Measurements from ENCODE around the gene PSMB2.

Gene PSMB2

DNA sequence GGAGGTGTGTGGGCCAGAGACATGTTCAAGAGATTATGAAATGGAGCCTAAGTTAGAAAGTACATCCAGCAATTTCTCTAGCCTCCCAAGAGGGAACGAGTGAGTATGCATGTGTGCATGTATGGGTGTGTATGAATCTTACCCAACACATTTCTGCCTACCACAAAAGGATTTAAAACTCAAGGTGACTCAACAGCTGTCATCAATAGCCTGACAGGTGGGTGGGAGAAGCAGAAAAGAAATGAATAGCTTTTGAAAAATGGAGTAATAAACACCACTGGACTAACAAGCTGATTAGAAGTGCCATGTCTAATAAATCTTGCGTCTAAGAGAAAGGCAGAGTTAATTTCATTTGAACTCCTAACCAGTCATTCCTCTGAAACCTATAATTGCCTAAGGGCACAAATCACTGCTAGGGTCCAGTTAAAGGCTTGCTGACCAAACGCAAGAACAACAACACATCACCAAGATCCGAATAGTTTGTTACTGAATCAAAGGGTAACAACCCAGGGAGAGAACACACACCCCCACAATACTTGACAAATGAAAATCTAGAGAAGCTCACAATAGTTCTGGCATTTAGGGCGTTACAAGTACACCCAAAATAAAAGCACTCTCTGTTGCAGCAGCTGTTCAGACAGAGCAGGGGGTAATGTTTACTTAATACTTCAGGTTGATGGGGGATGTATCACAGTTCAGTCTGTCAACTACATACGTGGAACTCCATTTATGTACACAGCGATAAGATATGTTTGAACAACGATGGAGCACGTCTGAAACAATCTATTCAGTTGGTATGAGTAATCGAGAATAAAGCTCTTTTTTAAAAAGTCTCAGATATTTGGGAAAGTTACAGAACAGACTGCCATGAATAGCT, 85.5 kb downstream of the PSMB2 start:
- Histone ChIP-seq H3K4me3 (ENCODE audit: severe bottlenecking) (peak overlapping the region; percentile 60), H3K36me3 (ENCODE audit: low read depth) (peaks cover 32% of the 10 kb centered on the region), H3K9me3 (ENCODE audit: severe bottlenecking) (no peaks in the 10 kb centered on the region), H3K4me1 (ENCODE audit: insufficient read depth, poor library complexity, severe bottlenecking) (peaks cover 14% of the 10 kb centered on the region), H3K27ac (ENCODE audit: poor library complexity, severe bottlenecking) (peak overlapping the region; percentile 74), H3K27me3 (ENCODE audit: insufficient read depth, poor library complexity, severe bottlenecking) (no peaks in the 10 kb centered on the region)
- no peak for DNase-seq (ENCODE audit: low spot score)
- TF ChIP-seq, protein P1, sequence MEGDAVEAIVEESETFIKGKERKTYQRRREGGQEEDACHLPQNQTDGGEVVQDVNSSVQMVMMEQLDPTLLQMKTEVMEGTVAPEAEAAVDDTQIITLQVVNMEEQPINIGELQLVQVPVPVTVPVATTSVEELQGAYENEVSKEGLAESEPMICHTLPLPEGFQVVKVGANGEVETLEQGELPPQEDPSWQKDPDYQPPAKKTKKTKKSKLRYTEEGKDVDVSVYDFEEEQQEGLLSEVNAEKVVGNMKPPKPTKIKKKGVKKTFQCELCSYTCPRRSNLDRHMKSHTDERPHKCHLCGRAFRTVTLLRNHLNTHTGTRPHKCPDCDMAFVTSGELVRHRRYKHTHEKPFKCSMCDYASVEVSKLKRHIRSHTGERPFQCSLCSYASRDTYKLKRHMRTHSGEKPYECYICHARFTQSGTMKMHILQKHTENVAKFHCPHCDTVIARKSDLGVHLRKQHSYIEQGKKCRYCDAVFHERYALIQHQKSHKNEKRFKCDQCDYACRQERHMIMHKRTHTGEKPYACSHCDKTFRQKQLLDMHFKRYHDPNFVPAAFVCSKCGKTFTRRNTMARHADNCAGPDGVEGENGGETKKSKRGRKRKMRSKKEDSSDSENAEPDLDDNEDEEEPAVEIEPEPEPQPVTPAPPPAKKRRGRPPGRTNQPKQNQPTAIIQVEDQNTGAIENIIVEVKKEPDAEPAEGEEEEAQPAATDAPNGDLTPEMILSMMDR (IDR thresholded peaks at IDR 0.05; ENCODE audit: poor library complexity, severe bottlenecking): no peak
- ATAC-seq (ENCODE audit: low read depth): peak; percentile 55

DNA sequence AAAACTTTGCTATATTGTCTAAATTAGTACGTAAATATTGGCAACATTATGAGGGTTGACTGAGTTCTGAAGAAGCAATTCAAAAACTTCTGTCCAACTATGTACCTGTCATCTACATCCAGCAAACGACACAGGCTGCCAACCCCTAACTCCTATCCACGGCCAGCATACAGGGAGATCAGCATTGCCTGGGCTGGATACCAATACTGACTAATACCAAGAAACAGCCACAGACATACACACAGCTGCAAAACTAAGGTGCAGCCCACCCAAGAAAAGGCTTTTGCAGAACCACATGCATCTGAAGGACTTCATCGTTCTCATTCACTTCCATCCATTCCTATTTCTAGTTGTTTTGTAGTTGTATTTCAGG, 86.1 kb downstream of the PSMB2 start:
- DNase-seq (ENCODE audit: low spot score) (no peak), ATAC-seq (ENCODE audit: low read depth) (no peak)
- Histone ChIP-seq H3K27me3 (ENCODE audit: insufficient read depth, poor library complexity, severe bottlenecking) (no peaks in the 10 kb centered on the region), H3K4me1 (ENCODE audit: insufficient read depth, poor library complexity, severe bottlenecking) (peaks cover 14% of the 10 kb centered on the region), H3K27ac (ENCODE audit: poor library complexity, severe bottlenecking) (peak overlapping the region; percentile 74), H3K36me3 (ENCODE audit: low read depth) (peaks cover 39% of the 10 kb centered on the region), H3K9me3 (ENCODE audit: severe bottlenecking) (no peaks in the 10 kb centered on the region), H3K4me3 (ENCODE audit: severe bottlenecking) (no peak overlapping the region)
- TF ChIP-seq, protein P1 (IDR thresholded peaks at IDR 0.05; ENCODE audit: poor library complexity, severe bottlenecking): no peak

DNA sequence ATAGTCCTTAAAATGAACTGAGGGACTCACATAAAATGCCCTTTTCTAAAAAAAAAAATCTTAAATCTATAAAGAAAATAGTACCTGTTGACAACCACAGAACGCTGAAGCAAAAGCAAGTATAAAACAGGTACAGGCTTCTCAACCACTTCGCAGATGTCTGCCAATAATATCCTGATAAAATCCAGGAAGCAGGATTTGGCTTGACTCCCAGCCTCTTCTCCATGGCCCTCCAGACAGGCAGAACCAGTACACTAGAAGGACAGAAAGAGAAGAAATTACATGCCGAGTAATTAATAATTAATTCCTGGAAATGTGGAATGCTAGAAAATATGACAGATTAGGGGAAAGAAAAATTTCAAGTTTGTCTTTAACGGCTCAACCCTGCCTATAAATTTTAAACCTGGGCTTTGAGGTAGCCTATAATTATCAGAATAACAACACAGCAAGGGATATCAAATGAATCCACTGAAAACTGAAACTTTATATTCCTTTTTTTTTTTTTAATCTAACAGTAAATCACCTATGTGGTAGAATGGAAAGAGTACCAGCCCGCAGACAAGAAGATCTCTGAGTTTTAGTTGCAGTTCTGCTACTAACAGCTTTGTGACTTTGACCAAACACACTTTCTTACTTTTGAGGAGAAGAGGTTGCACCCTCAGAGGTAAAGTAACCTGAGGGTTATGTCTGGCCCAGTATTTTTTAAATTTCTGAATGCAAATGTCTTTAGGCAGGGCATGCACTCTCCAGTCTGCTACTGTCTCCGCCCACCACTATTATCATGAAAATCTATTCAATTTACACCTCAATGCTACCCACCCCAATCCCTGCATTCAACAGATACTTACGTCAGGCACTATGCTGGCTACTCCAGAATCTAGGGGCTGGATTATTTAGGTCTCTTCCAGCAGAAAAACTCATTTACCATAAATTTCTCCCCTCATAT, 86.8 kb downstream of the PSMB2 start:
- H3K4me3 ChIP-seq (ENCODE audit: severe bottlenecking): no peak overlapping the region
- no peaks in the 10 kb centered on the region for H3K9me3 ChIP-seq (ENCODE audit: severe bottlenecking)
- ATAC-seq (ENCODE audit: low read depth) (no peak), DNase-seq (ENCODE audit: low spot score) (no peak)
- peaks cover 45% of the 10 kb centered on the region for H3K36me3 ChIP-seq (ENCODE audit: low read depth)
- H3K4me1 ChIP-seq (ENCODE audit: insufficient read depth, poor library complexity, severe bottlenecking): peaks cover 14% of the 10 kb centered on the region
- H3K27me3 ChIP-seq (ENCODE audit: insufficient read depth, poor library complexity, severe bottlenecking): no peaks in the 10 kb centered on the region
- H3K27ac ChIP-seq (ENCODE audit: poor library complexity, severe bottlenecking): peak overlapping the region; percentile 74
- TF ChIP-seq, protein P1 (IDR thresholded peaks at IDR 0.05; ENCODE audit: poor library complexity, severe bottlenecking): no peak

DNA sequence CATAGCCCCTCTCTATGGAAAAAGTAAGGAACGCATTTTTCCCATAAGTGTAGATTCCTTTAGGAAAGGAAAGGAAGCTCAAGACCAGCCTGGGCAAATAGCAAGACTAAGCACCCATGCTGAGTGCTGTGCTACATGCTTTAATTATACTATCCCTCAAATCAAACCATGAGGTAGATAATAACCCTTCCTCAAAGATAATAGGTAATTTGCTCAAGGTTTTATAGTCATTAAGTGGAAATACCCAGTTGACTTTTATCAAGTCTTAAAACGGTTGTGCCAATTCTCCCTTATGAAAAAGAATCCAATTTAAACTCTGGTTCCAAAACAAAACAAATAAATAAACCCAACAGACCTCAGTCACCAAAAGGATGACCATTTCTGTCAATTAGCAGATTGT, 87.5 kb downstream of the PSMB2 start:
- Histone ChIP-seq H3K27ac (ENCODE audit: poor library complexity, severe bottlenecking) (no peak overlapping the region), H3K36me3 (ENCODE audit: low read depth) (peaks cover 47% of the 10 kb centered on the region), H3K9me3 (ENCODE audit: severe bottlenecking) (no peaks in the 10 kb centered on the region), H3K4me3 (ENCODE audit: severe bottlenecking) (no peak overlapping the region), H3K27me3 (ENCODE audit: insufficient read depth, poor library complexity, severe bottlenecking) (no peaks in the 10 kb centered on the region), H3K4me1 (ENCODE audit: insufficient read depth, poor library complexity, severe bottlenecking) (peaks cover 14% of the 10 kb centered on the region)
- no peak for ATAC-seq (ENCODE audit: low read depth)
- TF ChIP-seq, protein P1 (IDR thresholded peaks at IDR 0.05; ENCODE audit: poor library complexity, severe bottlenecking): no peak
- no peak for DNase-seq (ENCODE audit: low spot score)
